GM21360 (cell line): ENCODE results near the gene TMED9.
A peak's percentile ranks its signal among the peaks of the same experiment; 100 is the strongest.

Experiments used
- ATAC-seq: cut with Tn5 transposase; IDR thresholded peaks from one replicate; pipeline ENCODE4 v1.9.1; 2021; ENCODE audit warnings: mild to moderate bottlenecking, moderate library complexity; ENCODE audit not compliant: unreplicated experiment

TMED9 gene

GRCh38 chr5:177576169-177576568 is 15.8 kb upstream of the TMED9 start:
- no peak for ATAC-seq

GRCh38 chr5:177578316-177578715 is 13.7 kb upstream of the TMED9 start:
- no peak for ATAC-seq

GRCh38 chr5:177588413-177588909 is 3.5 kb upstream of the TMED9 start:
- ATAC-seq: no peak

GRCh38 chr5:177590406-177590805 is 1.6 kb upstream of the TMED9 start:
- no peak for ATAC-seq

- ATAC-seq: no peak
Observed at GRCh38 chr5:177591690-177592009, 353 bp upstream of the TMED9 start.

- no peak for ATAC-seq
Observed at GRCh38 chr5:177592905-177593304, 902 bp downstream of the TMED9 start.

GRCh38 chr5:177593511-177593910 is 1.5 kb downstream of the TMED9 start:
- ATAC-seq: no peak

- ATAC-seq: no peak
Observed at GRCh38 chr5:177594071-177594470, 2.1 kb downstream of the TMED9 start.

- ATAC-seq: no peak
Observed at GRCh38 chr5:177595026-177595585, 3.1 kb downstream of the TMED9 start.

GRCh38 chr5:177595991-177596774 is 4.2 kb downstream of the TMED9 start:
- ATAC-seq: no peak

GRCh38 chr5:177596775-177597238 is 4.8 kb downstream of the TMED9 start:
- no peak for ATAC-seq

GRCh38 chr5:177598477-177598876 is 6.5 kb downstream of the TMED9 start:
- no peak for ATAC-seq

- ATAC-seq: peak; percentile 75
Observed at GRCh38 chr5:177599731-177600507, 7.9 kb downstream of the TMED9 start, which contains the start of gene B4GALT7. B4GALT7 (plus strand) TSS chr5:177600132; CDS start chr5:177600211, 79 bp downstream.

GRCh38 chr5:177600508-177601018 is 8.6 kb downstream of the TMED9 start:
- ATAC-seq: no peak

- no peak for ATAC-seq
Observed at GRCh38 chr5:177601126-177601525, 9.1 kb downstream of the TMED9 start.

GRCh38 chr5:177601577-177602457 is 9.8 kb downstream of the TMED9 start:
- no peak for ATAC-seq

- no peak for ATAC-seq
Observed at GRCh38 chr5:177602458-177602830, 10.4 kb downstream of the TMED9 start.

- ATAC-seq: no peak
Observed at GRCh38 chr5:177603631-177604030, 11.6 kb downstream of the TMED9 start.

GRCh38 chr5:177604116-177604521 is 12.1 kb downstream of the TMED9 start:
- ATAC-seq: no peak

GRCh38 chr5:177604656-177605055 is 12.7 kb downstream of the TMED9 start:
- ATAC-seq: no peak
